Measurements from ENCODE around the gene TATDN2. TPM values are rescaled to one million over a fixed set of nuclear protein-coding genes. Genes with fewer than 3 reads are reported as not detected.

Gene TATDN2
- total and polyA plus RNA-seq, 9 of the 15 experiments (the other 6 are each of a cell fraction or from before 2014, with no cell fraction given), result 5.2 to 44.7 (median 25.8) TPM

DNA sequence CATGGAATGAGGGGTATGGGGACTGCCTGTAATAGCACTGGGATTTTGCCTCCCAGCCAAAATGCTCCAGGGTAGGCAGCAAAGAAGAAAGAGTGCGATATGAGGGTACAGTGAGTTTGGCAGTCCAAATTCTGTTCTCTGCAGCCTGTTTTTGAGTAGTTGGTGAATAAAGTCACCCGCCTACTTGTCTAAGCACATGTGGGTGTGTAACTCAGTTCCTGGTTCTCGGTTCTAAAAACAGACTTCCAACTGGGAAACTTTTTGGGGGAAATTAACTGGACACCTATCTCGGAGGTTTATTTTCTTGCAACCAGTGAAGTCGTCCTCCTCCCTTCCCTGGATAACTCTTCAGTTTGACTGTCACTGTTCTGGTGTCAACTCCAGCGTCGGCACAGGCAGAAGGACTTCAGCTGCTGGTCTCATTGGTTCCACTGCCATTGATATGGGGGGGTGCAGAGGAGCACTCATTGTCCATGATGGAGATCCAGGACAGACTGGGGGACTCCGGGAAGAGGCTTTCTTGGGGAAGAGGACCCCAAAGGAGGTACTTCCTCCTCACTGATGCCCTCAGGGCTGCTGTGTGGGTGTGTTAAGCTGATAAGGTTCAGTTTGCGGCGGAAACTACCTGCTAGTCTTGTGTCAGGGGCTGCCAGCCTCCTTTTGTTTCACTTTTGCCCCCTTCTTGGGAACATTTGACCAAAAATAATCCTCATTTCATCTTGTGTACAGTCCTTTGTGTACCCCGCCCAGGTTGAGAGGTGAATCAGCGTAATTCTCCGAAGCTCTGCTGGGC, 31.3 kb downstream of the TATDN2 start (continued):
- TF ChIP-seq DPF2 (IDR thresholded peaks at IDR 0.05) (peak; percentile 41; the same call in 1 of the 2 replicates), ZBTB8A (IDR thresholded peaks at IDR 0.05; ENCODE audit: partially characterized antibody) (no peak), WHSC1 (IDR thresholded peaks at IDR 0.05; ENCODE audit: low read length) (no peak), FOXA1 (IDR thresholded peaks at IDR 0.05; ENCODE audit: borderline replicate concordance) (no peak)
- TF ChIP-seq, protein P1, sequence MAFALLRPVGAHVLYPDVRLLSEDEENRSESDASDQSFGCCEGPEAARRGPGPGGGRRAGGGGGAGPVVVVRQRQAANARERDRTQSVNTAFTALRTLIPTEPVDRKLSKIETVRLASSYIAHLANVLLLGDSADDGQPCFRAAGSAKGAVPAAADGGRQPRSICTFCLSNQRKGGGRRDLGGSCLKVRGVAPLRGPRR (CRISPR knock-in tag; IDR thresholded peaks at IDR 0.05), result no peak
- TF ChIP-seq, protein P2, sequence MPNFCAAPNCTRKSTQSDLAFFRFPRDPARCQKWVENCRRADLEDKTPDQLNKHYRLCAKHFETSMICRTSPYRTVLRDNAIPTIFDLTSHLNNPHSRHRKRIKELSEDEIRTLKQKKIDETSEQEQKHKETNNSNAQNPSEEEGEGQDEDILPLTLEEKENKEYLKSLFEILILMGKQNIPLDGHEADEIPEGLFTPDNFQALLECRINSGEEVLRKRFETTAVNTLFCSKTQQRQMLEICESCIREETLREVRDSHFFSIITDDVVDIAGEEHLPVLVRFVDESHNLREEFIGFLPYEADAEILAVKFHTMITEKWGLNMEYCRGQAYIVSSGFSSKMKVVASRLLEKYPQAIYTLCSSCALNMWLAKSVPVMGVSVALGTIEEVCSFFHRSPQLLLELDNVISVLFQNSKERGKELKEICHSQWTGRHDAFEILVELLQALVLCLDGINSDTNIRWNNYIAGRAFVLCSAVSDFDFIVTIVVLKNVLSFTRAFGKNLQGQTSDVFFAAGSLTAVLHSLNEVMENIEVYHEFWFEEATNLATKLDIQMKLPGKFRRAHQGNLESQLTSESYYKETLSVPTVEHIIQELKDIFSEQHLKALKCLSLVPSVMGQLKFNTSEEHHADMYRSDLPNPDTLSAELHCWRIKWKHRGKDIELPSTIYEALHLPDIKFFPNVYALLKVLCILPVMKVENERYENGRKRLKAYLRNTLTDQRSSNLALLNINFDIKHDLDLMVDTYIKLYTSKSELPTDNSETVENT (CRISPR knock-in tag; IDR thresholded peaks at IDR 0.05), result no peak

DNA sequence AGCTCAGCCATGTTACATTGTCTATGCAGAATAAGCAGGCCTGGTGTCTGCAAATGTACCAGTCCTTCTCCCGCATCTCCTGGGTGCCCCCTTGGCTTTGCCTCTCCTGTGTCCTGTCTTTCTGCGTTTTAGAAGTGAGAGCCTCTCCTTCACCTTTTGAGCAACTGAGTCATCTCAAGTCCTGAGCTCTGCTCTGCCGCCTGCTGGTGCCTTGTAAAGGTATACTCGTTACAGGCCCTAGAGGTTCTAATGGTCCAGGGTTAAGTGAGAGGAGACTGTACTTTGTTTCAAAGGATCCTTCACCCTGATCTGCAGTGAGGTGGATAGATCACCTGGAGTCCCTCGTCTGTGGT, 31.9 kb downstream of the TATDN2 start:
- Histone ChIP-seq H2AFZ (ENCODE audit: low read depth, low read length) (no peak overlapping the region), H4K20me1 (replicated peaks; ENCODE audit: control insufficient read depth, insufficient read depth, low read length) (no peaks in the 10 kb centered on the region; the same call in 1 of the 2 replicates), H3K4me3 (no peak overlapping the region), H3K27ac (ENCODE audit: extremely low read depth, low read depth, low read length) (peak overlapping the region; percentile 46), H3K36me3 (ENCODE audit: control insufficient read depth, insufficient read depth, low read length) (peaks cover 87% of the 10 kb centered on the region), H3K4me2 (ENCODE audit: insufficient read depth, low read length) (peak overlapping the region; percentile 50), H3K9me1 (ENCODE audit: control insufficient read depth, insufficient read depth, low read length) (no peaks in the 10 kb centered on the region), H3K9me3 (replicated peaks; ENCODE audit: control insufficient read depth, insufficient read depth, low read depth, low read length) (no peaks in the 10 kb centered on the region), H3K79me2 (ENCODE audit: control insufficient read depth, insufficient read depth, low read length) (peaks cover 10% of the 10 kb centered on the region), H3K4me1 (replicated peaks in 1 of 2; ENCODE audit: control insufficient read depth in 2 of 2, insufficient read depth in 2 of 2, low read length in 2 of 2) (peaks cover 10 to 14% of the 10 kb centered on the region in 2 experiments; a peak in 3 of 5 replicates), H3K9ac (ENCODE audit: insufficient read depth in 1 of 2, low read depth in 2 of 2, low read length in 2 of 2) (peak overlapping the region in 1 of 2 experiments; percentile 17; a peak in 1 of 4 replicates), H3K27me3 (ENCODE audit: control insufficient read depth in 2 of 2, insufficient read depth in 2 of 2, low read length in 2 of 2) (no peaks in the 10 kb centered on the region)
- ATAC-seq, result peak; percentile 79
- DNase-seq (ENCODE audit: extremely low read depth in 1 of 4, low spot score in 3 of 4), result peak in 1 of 4 experiments; percentile 48
- in situ Hi-C loops (cut with MboI), result no loop called here
- no TSS peak for BruUV-seq (replicated peaks)
- ChIA-PET POLR2A (interaction anchor here (0.6 to 1.6 kb wide), 11 partner anchors 8 to 127 kb away, joined by 3 to 6 read pairs (median 4); partner anchors contain the start of gene GHRL), CTCF (ENCODE audit: low intra/inter-chr PET ratio) (interaction anchor here (1.2 kb wide), 1 partner anchor 564 kb away, joined by 4 read pairs; no protein-coding TSS in a partner anchor)
- peak; percentile 66 for FAIRE-seq
- 66% methylated on average over 5 of the region's 5 CpGs for WGBS (ENCODE audit: insufficient coverage, low coverage, missing lambda C conversion rate)
- intact Hi-C loops (cut with micrococcal nuclease), result no loop called here
- no peak for TF ChIP-seq ZNF76 (CRISPR knock-in tag; IDR thresholded peaks at IDR 0.05; ENCODE audit: borderline replicate concordance)
- no peak for TF ChIP-seq ZNF212 (CRISPR knock-in tag; IDR thresholded peaks at IDR 0.05)
- peak; percentile 50; the same call in 1 of the 2 replicates for TF ChIP-seq FOSL1 (tag; conservative IDR thresholded peaks at IDR 0.05)
- no peak for TF ChIP-seq CHD1 (IDR thresholded peaks at IDR 0.05; ENCODE audit: low read length)
- 0 out of 2 replicates have a peak, but pooled peaks have one; percentile 7 for TF ChIP-seq JUND (IDR thresholded peaks at IDR 0.05; ENCODE audit: borderline replicate concordance, low read depth, low read length)
- no peak for TF ChIP-seq JUND (tag; IDR thresholded peaks at IDR 0.05; ENCODE audit: borderline replicate concordance, low read depth, low read length)
- TF ChIP-seq HDGF (IDR thresholded peaks at IDR 0.05), result no peak
- no peak for TF ChIP-seq HNRNPK (IDR thresholded peaks at IDR 0.05; ENCODE audit: low read depth, low read length, poor library complexity, severe bottlenecking)
- TF ChIP-seq, protein P3, sequence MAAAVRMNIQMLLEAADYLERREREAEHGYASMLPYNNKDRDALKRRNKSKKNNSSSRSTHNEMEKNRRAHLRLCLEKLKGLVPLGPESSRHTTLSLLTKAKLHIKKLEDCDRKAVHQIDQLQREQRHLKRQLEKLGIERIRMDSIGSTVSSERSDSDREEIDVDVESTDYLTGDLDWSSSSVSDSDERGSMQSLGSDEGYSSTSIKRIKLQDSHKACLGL (CRISPR knock-in tag; IDR thresholded peaks at IDR 0.05; ENCODE audit: borderline replicate concordance, poor library complexity, severe bottlenecking), result no peak
- TF ChIP-seq SMC3 (conservative IDR thresholded peaks at IDR 0.05; ENCODE audit: insufficient read depth, low read depth, low read length), result peak; percentile 50; the same call in 1 of the 2 replicates
- TF ChIP-seq RAD21 (CRISPR knock-in tag; conservative IDR thresholded peaks at IDR 0.05 in 1 of 2, IDR thresholded peaks at IDR 0.05 in 1 of 2), result peak; percentile 33 to 61; a peak in 3 of 4 replicates
- no peak for TF ChIP-seq PHF20 (IDR thresholded peaks at IDR 0.05; ENCODE audit: partially characterized antibody)

Measured in K562 (cell line).